HG02588 (cell line): Measurements from ENCODE around the gene PLD3.
"Not testable (repeated sequence)": the region's sequence is repeated elsewhere in the genome, so short reads cannot be mapped to it uniquely, and the experiment has no call there.

Experiments
- ATAC-seq: cut with Tn5 transposase; IDR thresholded peaks from one replicate; pipeline ENCODE4 v1.9.1; 2021; ENCODE audit warnings: mild to moderate bottlenecking, moderate library complexity; ENCODE audit not compliant: unreplicated experiment

The PLD3 gene

DNA sequence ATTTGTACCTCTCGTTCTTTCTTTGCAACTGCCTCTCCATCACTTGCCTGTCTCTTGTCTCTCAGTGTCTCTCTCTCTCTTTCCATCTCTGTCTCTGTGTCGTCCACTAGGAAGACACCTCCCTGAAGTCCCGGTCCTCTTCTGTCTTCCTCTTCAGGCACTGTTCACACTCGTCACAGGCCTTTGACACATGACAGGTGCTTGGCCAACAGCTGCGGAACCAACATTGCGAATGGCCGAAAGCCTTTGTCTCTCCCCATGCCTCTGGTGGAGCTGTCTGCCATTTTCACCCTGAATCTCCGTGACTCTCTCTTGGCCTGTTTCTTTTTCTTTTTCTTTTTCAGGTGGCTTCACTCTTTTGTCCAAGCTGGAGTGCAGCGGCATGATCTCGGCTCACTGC lies 38.7 kb downstream of the PLD3 start:
- no peak for ATAC-seq

DNA sequence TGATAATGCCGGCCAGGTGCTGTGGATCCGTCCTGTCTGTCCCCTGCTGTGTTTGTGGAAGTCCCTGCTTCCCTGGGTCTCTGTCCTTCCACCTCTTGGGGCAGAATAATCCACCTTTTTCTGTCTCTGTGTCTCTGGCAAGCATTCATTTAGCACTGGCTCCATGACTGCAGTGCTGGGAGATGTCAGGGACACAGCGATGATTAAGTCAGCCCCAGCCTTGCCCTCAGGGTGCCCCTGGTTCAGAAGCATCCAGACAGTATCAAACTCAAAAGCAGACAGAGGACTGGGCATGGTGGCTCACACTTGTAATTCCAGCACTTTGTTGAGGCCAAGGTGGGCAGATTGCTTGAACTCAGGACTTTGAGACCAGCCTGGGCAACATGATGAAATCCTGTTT lies 40.0 kb downstream of the PLD3 start:
- no peak for ATAC-seq

DNA sequence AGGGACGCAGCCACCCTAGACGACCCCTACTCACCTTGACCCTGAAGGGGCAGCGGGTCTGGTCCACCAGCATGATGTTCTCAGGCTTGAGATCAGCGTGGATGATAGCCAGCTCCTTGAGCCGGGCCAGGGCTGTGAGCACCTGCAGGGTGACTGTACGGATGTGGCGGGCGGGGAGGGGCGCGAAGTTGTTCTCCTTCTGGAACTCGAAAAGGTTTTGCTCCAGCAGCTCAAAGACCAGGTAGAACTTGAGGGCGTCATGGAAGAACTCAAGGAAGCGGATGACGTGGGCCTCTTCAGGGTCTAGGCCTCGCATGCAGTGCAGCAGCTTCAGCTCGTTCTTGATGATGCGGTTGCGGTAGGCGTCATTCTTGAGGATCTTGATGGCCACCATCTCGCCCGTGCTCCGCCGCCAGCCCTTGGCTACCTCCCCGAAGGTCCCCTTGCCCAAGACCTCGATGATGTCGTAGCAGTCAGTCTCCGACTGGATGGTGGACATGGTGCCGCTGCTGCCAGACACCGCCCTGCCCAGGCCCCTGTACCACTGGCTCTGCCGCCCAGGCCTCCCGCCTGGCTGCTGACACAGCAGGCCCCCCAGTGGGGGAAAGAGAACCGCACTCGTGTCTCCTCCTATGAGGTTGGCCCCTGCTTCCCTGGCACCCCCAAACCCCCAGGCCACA lies 41.0 kb downstream of the PLD3 start:
- ATAC-seq = no peak

DNA sequence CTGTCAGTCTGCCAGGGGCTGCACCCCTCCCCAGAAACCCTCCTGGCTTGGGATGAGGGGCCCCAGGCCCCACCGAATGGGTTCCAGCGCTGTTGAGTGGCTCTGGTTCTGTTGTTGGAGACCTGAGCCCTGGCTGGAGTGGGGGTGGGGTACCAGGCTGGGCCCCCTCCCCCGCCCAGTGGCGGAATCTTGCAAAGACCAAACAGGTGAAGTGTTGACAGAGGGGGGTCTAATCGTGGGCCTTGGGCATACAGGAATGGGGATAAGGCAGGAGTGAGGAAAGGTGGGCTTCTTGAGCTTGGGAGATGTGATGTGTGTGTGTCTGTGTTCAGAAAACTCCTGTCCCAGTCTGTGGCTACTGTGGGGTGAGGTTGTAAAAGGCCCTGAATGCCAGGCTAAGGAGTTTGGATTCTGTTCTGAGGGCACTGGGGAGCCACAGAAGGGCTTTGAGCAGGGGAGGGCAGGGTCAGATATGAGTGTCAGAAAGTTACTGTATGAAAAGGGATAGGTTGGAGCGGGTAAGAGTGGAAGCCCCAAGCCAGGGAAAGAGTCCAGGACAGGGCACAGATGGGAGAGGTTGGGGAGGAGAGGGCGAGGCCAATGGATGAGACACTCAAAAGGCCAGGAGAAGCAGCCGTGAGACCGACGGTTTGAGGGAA lies 41.7 kb downstream of the PLD3 start, which contains the start of gene HIPK4:
HIPK4 (minus strand) TSS at position 98 of the 659 bp plus-strand sequence. CDS start 279 bp downstream, outside the sequence.
- no peak for ATAC-seq

DNA sequence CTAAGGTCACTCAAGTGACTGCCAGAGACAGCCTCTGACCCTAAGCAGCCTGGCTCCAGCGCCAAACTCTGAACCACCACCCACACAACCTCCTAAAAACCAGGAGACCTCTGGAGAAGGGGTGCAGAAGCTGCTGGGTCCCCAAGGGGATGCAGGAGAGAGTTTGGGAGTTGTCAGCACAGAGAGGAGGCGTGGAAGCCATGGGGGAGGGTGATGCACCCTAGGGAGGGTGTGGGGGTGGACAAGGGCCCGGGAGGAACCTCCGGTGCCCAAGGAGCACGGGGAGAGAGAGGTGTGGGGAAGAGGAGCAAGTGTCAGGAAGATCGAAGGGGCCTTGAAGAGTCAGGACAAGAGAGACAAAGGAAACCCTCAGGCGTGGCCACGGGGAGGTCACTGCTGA lies 43.6 kb downstream of the PLD3 start:
- no peak for ATAC-seq

DNA sequence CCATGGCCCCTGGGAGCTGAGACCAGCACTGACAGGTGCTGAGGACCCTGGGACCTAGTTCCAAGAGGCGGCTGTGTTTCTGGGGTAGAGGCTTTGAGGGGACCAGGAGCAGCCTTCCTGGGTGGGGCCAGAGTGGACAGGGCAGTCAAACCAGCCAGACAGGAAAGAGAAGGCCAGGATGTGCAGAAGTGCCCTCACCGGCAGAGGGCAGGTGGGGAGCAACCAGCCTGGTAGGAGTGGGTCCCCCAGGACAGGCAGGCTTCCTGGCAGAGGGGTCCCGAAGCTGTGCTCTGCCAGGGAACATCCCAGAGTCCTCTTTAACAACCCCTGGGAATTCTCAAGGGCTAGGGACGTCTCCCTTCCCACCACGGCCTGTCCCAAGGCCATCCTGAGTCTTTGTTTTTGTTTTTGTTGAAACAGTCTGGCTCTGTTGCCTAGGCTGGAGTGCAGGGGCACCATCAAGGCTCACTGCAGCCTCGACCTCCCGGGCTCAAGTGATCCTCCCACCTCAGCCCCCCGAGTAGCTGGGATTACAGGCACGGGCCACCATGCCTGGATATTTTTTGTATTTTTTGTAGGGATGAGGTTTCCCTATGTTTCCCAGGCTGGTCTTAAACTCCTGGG lies 44.5 kb downstream of the PLD3 start:
- ATAC-seq = no peak

DNA sequence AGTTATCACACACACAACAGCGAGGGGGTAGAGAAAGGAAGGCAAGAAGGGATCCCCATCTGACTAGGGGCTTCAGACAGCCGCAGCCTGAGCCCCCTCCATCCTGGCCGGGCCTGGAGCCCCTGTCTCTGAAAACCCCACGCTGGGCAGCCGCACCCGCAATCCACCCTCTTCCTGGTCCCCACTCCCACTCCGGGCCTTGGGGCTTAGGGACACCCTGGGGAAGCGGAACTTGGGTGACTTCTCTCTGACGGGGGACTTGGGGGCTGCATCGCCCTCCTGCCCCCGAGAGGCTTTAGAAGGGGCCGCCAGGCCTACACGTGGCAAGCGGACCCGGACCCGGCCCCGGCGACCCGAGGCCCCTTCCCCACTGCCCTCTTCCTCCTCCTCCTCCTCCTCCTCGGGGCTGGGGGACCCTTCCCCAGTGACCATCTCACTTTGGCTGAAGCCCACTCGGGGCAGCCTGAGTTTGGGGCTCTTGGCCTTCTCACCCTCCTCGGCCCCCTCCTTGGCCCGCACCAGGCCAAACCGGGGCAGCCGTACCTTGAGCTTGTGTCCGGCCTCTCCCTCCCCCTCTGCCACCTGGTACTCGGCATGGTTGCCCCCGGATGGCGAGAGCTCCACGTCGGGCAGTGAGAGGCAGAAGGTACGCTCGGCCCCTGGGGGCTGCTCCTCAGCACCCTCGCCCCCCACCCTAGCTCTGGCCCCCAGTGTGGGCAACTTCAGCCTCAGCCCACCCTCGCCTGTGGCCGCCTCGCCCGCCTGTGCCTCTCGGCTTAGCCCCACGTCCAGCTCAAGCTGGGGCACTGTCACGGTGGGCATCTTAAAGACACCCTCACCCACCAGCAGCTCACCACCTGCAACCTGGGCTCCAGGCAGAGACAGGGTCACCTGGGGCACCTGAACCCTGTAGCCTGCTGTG lies 45.7 kb downstream of the PLD3 start:
- no peak for ATAC-seq

DNA sequence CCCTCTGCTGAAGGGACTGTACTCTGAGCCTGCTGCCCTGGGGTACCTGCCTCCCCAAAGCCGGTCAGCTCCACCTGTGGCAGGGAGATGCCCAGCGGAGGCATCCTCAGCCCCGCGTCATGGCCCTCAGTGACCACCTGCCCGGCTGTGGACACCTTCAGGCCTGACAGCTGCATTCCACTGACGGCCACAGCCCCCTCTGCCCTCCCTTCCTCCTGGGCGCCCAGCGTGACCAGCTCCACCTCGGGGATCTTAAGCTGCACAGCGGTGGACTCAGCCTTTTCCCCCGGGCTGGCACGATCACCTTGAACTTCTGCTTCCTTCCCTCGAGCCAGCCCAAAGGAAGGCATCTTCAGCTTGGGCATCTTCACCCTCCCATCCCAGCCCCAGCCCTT lies 46.3 kb downstream of the PLD3 start:
- ATAC-seq = no peak

DNA sequence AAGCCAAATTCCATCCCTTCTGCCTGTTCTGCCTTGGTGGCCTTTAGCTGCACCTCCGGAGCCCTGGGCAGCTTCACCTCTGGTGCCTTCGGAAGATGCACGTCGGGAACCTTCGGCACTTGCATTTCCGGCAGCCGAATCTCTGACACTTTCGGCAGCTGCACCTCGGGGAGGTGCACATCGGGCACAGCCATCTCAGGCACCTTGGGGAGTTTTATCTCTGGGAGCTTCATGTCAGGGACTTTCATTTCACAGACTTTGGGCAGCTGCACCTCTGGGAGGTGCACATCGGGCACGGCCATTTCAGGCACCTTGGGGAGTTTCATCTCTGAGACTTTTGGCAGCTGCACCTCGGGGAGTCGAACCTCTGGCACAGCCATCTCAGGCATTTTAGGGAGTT lies 47.5 kb downstream of the PLD3 start:
- no peak for ATAC-seq

DNA sequence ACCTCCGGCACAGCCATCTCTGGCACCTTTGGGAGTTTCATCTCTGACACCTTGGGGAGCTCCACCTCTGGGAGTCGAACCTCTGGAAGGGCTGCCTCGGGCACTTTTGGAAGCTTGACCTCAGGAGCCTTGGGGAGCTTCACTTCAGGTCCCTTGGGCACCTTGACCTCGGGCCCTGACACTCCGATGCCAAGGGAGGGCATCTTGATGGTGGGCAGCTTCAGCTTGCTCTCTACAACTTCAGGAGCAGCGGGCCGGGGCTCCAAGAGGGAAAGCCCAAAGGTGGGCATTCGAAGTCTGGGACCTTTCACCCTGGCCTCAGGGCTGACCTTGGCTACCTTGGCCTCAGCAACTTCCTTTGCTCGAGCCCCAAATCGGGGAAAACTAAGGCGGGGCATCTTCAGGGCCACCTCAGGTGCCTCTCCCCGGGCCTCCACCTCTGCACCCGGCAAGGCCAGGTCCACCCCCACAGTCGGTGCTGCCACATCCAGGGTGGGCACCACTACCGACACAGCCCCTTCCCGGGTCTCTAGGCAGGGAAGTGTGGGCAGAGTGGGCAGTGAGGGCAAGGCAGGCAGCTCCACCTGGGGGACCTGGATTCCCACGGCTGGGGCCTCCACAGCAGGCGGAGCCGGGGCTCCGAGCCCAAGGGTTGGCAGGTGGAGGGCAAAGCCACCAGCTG lies 48.5 kb downstream of the PLD3 start:
- ATAC-seq = no peak

DNA sequence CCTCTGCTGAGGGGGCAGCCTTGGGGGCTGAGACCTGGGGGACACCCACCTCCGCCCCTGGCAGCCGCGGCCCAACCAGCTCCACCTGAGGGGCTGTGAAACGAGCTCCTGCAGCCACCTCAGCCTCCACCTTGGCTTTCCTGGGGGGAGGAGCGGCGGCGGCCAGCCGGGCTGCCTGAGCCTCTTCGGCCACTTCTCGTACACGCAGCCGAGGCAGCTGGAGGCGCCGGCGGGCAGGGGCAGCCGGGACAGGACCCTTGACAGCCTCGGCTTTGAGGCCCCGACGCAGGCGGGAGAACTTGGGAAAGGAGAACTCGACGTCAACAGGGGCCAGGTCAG lies 49.0 kb downstream of the PLD3 start:
- no peak for ATAC-seq

DNA sequence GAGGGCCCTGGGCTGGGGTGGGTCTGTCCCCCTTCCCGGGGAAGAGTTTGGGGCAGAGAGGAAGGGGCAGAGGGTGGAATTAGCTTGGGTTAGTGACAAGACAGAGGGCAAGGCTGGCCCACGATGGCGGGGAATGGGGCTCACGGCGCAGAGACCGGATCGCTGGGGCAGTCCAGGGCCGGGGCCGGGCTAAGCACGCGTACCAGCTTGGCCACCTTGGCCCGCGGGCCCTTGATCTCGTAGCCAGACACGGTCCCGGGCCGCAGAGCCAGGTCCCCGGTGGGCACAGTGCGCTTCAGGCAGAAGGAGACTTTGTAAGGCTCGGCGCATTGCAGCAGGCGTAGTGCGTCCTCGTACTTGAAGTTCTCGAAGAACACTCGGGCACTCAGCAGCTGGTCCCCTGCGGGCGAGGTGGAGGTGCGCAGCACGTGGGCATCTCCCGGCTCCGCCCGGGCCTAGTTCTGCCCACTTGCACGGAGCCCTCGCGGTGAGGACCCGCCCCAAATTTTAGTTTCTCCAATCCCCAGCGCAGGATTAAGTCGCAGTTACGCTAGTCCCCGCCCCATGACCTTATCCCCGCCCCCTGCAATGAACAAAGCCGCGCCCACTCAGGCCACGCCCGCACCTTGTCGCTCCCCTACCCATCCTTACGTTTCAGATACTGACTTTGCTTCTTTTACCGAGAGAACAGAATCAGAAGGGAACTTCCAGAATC lies 50.1 kb downstream of the PLD3 start:
- ATAC-seq = no peak

DNA sequence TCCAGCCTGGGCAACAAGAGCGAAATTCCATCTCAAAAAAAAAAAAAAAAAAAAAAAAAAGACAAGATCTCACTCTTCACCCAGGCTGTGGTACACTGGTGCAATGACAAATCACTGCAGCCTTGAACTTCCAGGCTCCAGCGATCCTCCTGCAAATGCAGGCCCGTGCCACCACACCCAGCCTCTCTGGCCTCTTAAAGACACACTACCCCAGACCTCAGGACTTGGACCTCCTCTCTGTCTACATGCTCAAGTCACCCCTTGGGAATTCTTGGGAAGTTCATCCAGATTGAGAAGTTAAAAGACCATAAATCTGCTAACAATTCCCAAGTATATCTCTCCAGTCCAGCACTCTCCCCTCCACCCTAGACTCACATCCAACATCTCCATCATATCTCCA lies 52.1 kb downstream of the PLD3 start:
- no peak for ATAC-seq

DNA sequence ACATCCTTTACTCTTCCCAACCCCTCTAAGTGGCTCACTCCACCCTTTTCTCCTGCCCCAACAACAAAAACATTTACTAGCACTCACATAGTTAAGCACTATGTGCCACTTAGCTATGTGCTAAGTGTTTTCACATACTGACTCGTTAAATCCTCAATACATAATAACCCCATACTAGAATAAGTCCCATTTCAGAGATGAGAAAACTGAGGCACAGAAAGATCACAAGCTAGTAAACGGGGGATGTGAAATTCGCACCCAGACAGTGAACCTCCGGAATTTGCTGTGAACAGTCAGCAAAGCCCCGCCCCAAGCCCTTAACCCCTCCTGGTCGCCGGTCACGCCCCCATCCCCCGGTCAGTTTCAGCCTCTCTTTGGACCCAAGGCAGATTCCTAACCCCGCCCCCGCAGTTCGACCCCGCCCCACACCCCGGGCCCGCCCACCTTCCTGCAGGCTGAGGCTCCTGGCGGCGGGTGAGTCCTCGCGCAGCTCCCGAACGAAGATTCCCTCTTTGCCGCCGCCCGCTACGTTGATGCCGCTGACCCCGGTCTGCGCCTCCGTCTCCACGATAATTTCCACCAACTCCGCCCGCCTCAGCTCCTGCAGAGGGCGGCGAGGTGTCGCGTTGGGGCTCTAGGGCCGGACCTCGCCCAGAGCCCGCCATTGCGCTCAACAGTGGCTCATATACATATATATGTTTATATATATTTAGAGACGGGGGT lies 54.9 kb downstream of the PLD3 start:
- peak; percentile 68 for ATAC-seq

DNA sequence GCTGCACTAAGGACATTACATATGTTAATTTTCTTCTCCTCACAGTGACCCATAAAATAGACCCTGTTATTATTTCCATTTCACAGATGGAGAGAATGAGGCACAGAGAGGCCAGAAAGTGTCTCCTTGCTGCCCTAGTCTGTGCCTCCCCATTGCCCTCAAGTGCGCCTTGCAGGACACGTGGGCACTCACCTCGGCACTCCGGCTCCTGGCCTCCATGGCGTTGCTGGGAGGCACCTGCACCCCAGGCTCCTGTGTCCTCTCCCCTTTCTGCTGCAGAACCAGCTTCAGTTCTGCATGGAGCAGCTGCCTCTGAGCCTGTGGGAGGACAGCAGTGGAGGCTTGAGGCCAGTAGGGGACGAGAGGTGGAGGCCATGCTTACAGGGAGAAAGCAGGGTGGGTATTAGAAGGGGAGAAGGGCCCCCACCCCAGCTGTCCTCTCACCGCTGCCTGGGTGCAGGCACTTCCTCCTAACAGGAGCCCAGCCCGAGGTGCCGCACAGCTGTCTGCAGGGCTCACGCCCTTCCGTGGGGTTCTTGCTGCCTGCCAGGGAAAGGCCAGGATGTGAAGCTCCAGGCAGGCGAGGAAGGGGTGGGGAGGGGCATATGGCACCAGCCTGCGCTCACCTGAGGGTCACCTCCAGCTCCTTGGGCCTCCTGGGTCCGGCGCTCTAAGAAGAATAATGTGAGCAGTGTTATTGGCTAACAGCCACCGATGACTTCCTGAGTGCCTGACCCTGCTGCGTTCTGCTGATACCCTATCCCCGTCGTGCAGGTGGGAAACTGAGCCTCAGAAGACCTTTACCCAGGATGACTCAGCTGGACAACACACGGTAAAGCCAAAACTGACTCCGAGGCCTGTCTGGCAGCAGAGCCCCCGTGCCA lies 59.5 kb downstream of the PLD3 start:
- no peak for ATAC-seq

DNA sequence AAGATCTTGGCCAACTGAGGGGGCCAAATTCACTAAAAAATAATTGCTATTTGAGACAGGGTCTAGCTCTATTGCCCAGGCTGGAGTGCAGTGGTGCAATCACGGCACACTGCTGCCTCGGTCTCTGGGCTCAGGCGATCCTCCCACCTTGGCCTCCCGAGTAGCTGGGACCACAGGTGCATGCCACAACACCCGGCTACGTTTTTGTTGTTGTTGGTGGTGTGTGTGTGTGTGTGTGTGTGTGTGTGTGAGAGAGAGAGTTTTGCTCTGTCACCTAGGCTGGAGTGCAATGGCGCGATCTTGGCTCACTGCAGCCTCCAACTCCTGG lies 60.1 kb downstream of the PLD3 start:
- ATAC-seq = not testable (repeated sequence)

DNA sequence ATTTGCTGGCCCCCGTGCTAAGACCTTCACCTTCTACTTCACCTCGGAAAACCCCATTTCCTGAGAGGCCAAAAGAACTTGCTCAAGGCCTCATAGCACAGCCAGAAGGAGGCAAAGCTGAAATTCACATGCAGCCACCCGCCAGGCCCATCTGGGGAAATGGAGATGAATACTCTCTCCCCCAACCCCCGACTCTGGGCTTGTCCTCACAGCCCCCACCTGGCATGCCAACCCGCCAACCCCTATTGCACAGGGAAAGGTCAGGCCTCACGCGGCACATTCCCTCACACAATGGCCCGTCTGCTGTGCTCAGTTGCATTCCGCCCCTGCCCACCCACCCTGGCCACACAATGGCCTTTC lies 61.5 kb downstream of the PLD3 start:
- no peak for ATAC-seq

DNA sequence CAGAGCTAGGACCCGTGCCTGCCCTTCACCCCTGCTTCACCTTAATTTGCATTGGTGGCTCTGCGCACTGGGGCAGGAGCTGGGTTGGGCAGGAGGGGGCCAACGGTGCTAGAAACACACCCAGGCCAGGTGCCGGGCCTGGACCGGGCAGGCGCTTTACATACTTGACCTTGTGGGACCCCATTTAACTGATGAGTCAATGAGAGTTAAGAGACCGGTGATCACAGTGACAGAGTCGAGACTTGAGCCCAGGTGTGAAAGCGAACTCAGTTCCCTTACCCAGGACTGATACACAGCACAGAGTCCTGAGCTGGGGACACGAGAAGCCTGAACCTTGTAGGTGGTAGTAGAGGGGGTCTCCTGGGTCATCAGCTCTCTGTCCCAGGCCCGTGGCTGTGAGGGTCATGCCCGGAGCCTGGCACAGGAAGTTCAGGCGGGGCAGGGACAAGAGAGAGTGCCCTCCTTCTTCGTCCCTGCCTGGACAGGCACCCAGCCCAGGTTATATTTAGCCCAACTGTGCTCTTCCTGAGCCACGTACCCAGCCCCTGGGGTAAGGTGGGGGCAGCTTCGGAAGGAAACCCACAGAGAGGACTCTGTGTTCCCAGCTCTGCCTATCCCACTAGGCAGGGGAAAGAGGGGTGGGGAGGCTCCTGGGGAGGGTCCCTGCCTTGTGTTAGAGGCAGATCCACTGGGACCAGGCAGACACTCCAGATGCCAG lies 62.8 kb downstream of the PLD3 start:
- no peak for ATAC-seq
